Measurements from ENCODE around the gene TTC13. TPM values are rescaled to one million over a fixed set of nuclear protein-coding genes. Genes with fewer than 3 reads are reported as not detected.

Gene TTC13
- total RNA-seq, 1 donor from 2014 or later, result 20.9 TPM

DNA sequence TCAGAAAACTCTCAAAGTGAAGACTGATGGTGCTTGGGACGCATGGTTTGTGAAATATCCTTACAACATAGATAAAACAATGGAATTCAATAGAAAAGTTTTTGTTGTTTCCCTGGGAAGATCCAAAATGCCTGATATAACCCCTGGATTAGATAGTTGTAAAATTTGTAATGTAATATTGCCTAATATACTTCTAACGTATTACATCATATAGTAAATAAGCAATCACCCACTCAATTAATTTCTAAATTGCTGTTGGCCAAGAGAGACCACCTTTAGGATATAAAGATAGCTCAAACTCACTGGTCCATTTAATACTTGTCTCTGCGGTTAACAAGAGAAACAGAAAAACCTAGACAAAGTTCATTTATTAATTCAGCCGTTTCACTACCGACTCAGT, 42.2 kb downstream of the TTC13 start:
- DNase-seq (ENCODE audit: low read depth, low spot score), result no peak
- no peaks in the 10 kb centered on the region for H3K27me3 Mint-ChIP-seq (ENCODE audit: low read depth)
- no peak overlapping the region for H3K4me3 Mint-ChIP-seq
- no peaks in the 10 kb centered on the region for H3K4me1 Mint-ChIP-seq
- TF ChIP-seq, protein P1, sequence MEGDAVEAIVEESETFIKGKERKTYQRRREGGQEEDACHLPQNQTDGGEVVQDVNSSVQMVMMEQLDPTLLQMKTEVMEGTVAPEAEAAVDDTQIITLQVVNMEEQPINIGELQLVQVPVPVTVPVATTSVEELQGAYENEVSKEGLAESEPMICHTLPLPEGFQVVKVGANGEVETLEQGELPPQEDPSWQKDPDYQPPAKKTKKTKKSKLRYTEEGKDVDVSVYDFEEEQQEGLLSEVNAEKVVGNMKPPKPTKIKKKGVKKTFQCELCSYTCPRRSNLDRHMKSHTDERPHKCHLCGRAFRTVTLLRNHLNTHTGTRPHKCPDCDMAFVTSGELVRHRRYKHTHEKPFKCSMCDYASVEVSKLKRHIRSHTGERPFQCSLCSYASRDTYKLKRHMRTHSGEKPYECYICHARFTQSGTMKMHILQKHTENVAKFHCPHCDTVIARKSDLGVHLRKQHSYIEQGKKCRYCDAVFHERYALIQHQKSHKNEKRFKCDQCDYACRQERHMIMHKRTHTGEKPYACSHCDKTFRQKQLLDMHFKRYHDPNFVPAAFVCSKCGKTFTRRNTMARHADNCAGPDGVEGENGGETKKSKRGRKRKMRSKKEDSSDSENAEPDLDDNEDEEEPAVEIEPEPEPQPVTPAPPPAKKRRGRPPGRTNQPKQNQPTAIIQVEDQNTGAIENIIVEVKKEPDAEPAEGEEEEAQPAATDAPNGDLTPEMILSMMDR (conservative IDR thresholded peaks at IDR 0.05), result no peak
- no peaks in the 10 kb centered on the region for H3K9me3 Mint-ChIP-seq
- no peak overlapping the region for H3K27ac Mint-ChIP-seq (ENCODE audit: unreplicated experiment)
- peaks cover 9% of the 10 kb centered on the region for H3K36me3 Mint-ChIP-seq (ENCODE audit: low read depth)

DNA sequence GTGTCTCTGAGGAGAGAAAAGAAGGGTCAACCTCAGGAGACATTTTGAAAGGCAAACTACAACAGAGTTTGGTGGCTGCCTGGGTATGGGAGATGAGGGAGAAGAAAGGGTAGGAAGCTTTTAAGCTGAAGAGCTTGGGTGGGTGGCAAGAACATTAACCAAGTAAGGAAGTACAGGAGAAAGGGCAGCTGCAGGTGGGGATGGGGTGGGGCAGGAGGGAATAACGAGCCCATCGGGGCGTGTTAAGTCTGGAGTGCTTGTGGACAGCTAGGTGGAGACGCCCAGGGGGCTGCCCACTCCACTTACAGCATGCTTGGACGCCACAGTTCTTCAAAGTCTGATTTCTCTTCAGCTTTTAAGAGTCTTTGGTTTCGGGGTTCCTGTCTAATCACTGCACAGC, 42.8 kb downstream of the TTC13 start:
- H3K36me3 Mint-ChIP-seq (ENCODE audit: low read depth), result peaks cover 9% of the 10 kb centered on the region
- H3K9me3 Mint-ChIP-seq, result no peaks in the 10 kb centered on the region
- no peaks in the 10 kb centered on the region for H3K4me1 Mint-ChIP-seq
- TF ChIP-seq, protein P1 (conservative IDR thresholded peaks at IDR 0.05), result no peak
- no peak overlapping the region for H3K4me3 Mint-ChIP-seq
- H3K27me3 Mint-ChIP-seq (ENCODE audit: low read depth), result no peaks in the 10 kb centered on the region
- no peak overlapping the region for H3K27ac Mint-ChIP-seq (ENCODE audit: unreplicated experiment)
- no peak for DNase-seq (ENCODE audit: low read depth, low spot score)

- Mint-ChIP-seq H3K9me3 (no peaks in the 10 kb centered on the region), H3K27ac (ENCODE audit: unreplicated experiment) (no peak overlapping the region), H3K4me1 (no peaks in the 10 kb centered on the region), H3K4me3 (no peak overlapping the region), H3K27me3 (ENCODE audit: low read depth) (no peaks in the 10 kb centered on the region), H3K36me3 (ENCODE audit: low read depth) (peaks cover 24% of the 10 kb centered on the region)
- TF ChIP-seq, protein P1 (conservative IDR thresholded peaks at IDR 0.05), result no peak
- DNase-seq (ENCODE audit: low read depth, low spot score), result no peak
Measured at GRCh38 chr1:230930986-230931385, 47.7 kb downstream of the TTC13 start.

GRCh38 chr1:230926182-230926581, 52.5 kb downstream of the TTC13 start:
- Mint-ChIP-seq H3K4me3 (no peak overlapping the region), H3K9me3 (no peaks in the 10 kb centered on the region), H3K4me1 (no peaks in the 10 kb centered on the region), H3K36me3 (ENCODE audit: low read depth) (peaks cover 35% of the 10 kb centered on the region), H3K27me3 (ENCODE audit: low read depth) (no peaks in the 10 kb centered on the region), H3K27ac (ENCODE audit: unreplicated experiment) (no peak overlapping the region)
- no peak for DNase-seq (ENCODE audit: low read depth, low spot score)
- TF ChIP-seq, protein P1 (conservative IDR thresholded peaks at IDR 0.05), result no peak

- Mint-ChIP-seq H3K27me3 (ENCODE audit: low read depth) (no peaks in the 10 kb centered on the region), H3K4me1 (no peaks in the 10 kb centered on the region), H3K36me3 (ENCODE audit: low read depth) (peaks cover 35% of the 10 kb centered on the region), H3K9me3 (no peaks in the 10 kb centered on the region), H3K27ac (ENCODE audit: unreplicated experiment) (no peak overlapping the region), H3K4me3 (no peak overlapping the region)
- no peak for DNase-seq (ENCODE audit: low read depth, low spot score)
- TF ChIP-seq, protein P1 (conservative IDR thresholded peaks at IDR 0.05), result no peak
Measured at GRCh38 chr1:230925608-230926007, 53.1 kb downstream of the TTC13 start.

DNA sequence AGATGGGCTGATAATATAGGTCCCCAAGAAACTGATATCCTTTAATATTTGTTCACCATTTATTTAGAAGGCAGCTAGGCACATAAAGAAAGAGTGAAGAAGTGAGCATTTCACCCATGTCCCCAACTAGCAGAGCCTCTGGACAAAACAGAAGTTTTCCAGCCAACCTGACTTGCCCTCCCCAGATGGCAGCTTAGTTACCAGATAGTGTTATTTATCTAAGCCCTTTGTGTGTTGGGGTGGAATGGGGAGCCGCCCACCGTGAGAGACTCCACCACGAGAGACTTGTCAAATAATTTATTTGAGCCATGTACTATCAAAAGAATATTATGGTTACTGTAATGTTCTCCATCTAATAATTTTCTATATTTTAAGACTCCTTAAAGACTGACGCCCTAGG, 55.5 kb downstream of the TTC13 start:
- no peak for DNase-seq (ENCODE audit: low read depth, low spot score)
- H3K36me3 Mint-ChIP-seq (ENCODE audit: low read depth), result peaks cover 29% of the 10 kb centered on the region
- H3K27me3 Mint-ChIP-seq (ENCODE audit: low read depth), result no peaks in the 10 kb centered on the region
- peaks cover 10% of the 10 kb centered on the region for H3K4me1 Mint-ChIP-seq
- H3K4me3 Mint-ChIP-seq, result no peak overlapping the region
- H3K9me3 Mint-ChIP-seq, result no peaks in the 10 kb centered on the region
- TF ChIP-seq, protein P1 (conservative IDR thresholded peaks at IDR 0.05), result no peak
- no peak overlapping the region for H3K27ac Mint-ChIP-seq (ENCODE audit: unreplicated experiment)
